Measurements from ENCODE around the gene RGS3.
"Not testable (repeated sequence)": the region's sequence is repeated elsewhere in the genome, so short reads cannot be mapped to it uniquely, and the experiment has no call there.

RGS3 gene

DNA sequence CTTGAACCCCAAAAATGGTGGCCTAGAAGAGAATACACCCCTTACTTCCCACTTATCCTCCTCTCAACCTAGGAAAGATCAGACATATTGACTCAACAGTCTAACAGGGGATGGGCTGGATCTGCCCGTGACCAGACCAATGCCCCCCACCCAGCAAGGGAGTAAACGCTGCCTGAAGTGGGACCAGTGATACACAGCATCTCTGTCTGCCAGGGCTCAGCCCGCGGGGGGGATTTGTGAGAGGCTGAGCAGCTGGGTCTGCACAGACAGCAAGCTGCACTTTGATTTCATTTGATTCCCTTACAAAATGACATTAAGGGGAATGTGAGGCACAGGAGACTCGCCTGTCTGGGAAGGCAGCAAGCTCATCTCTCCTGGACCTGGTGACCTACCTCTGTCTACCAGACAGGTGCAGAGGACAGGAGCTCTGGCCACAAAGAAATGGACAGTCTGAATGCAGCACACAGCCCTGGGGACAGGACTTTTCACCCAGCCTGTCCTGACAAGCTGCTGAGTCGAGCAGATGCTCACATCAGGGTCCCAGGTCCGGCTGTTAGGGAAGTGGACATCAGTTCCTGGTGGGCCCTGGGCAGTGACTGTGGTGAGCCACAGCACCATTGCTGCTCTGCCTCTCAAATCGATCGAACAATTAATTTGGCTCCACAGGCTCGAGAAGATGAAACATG is 79.9 kb downstream of the RGS3 start:
- in situ Hi-C loops (cut with MboI; ENCODE audit: low sequenced_read_pairs), result no loop called here

DNA sequence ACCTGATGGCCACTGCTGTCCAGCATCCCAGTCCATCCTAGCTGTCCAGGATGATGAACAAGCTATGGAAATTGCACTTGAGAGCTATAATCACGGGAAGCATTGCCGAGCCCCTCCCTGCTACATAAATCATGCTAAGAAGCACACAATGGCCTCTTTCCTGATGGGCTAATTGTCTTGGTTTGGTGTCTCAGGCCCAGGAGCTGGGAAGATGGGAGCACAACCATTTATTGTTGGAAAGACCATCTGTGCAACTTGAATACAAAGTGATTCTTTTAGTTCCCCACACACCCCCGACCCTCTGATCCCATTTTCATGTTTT is 80.4 kb downstream of the RGS3 start:
- in situ Hi-C loops (cut with MboI; ENCODE audit: low sequenced_read_pairs), result no loop called here

DNA sequence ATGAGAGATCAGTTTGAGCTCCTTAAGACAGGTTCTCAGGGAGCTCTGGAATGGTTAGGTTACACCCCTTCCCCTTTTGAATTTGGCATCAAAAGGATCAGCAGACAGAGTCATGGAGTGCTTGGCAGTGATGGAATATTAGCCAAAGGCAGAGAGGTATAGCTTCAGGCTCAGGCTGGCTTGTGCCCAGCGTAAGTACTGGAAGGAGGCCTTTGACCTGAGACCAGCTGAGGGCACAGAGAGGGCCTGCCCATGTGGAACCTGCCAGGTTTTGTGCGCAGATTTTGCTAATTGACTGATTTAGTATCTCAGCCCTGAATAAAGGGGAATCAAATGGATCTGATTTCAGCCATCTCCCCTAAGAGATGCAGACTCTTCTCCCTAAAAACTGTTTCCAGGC is 81.5 kb downstream of the RGS3 start:
- in situ Hi-C loops (cut with MboI; ENCODE audit: low sequenced_read_pairs), result no loop called here

DNA sequence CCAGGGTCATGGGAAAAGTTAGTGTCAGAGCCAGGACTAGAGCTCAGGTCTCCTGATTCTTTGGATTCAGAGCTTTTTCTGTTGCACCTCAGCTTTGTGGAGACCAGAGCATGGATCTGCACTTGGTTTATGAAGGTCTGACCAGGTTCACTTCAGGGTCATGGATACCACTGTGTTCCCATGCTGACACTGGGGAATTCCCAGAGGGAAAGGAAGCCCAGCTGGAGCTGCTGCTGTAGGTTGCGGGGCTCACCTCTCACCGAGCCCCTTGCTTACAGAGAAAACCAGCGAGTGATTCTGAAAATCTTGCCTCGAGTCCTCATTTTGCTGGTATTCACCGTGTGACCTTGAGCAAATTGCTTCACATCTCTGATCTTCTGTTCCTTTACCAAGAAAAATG is 83.0 kb downstream of the RGS3 start:
- in situ Hi-C loops (cut with MboI; ENCODE audit: low sequenced_read_pairs), result no loop called here

DNA sequence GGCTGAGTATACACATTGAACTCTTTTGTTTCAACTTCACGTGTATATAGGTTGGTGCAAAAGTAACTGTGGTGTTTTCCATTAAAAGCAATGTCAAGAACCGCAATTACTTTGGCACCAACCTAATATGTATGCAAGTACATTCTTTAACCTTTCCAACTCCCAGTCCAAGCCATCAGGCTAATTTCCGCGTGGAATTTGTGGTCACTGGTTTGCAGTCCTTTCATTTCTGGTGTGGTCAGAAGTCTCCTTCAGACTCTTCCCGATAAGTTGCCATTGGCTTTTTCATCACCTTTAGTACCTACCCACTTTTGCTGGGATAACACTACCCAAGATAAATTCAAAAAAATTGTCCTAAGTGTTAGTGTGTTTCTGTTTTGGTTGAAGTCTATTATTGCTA is 84.0 kb downstream of the RGS3 start:
- in situ Hi-C loops (cut with MboI; ENCODE audit: low sequenced_read_pairs), result no loop called here

DNA sequence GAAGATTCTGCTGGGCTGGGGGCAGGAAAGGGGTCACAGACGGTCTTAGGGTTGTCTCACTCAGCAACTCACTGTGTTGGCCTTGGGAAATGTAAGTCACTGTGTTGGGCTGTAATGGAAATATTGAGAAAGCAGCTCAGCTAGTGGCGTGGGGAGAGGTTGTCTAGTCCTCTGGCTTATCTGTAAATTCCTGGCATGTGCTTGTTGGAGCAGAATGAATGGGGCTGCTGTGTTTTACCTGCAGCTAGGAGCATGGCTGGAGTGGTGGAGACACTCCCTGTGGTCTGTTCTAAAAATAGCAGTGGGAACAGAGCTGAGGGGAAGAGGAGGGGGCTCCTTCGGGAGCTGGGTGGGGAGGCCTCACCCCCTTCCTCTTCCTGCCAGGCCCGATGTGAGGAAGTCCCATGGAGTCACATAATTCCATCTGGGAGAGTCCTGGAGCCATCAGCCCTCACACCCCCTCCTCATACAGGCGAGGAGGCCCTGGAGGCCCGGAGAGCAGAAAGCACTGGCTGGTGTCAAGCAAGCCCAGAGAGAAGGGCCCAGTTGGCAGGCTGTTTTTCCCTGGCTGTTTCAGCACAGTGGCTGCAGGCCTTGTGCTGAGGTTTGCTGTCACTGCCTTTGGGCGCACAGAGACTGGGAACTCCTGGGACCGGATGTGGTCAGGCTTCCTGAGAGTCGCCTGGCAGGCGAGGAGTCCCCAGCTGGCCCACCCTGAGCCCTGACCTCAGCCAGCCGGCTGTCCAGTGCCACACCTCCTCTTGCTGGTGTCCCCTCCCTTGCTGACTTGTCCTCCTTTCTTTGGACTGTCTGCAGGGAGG is 84.9 kb downstream of the RGS3 start:
- in situ Hi-C loops (cut with MboI; ENCODE audit: low sequenced_read_pairs), result no loop called here

DNA sequence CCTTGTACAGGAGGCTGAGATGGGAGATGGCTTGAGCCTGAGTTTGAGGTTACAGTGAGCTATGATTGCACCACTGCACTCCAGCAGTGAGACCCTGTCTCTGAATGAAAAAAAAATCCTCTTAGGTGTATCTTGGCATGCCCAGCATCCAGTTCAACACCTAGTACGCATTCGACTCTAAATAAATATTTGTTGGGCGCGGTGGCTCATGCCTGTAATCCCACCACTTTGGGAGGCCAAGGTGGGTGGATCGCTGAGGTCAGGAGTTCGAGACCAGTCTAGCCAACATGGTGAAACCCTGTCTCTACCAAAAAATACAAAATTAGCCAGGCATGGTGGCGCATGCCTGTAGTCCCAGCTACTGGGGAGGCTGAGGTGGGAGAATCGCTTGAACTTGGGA is 86.4 kb downstream of the RGS3 start:
- in situ Hi-C loops (cut with MboI; ENCODE audit: low sequenced_read_pairs), result not testable (repeated sequence)

DNA sequence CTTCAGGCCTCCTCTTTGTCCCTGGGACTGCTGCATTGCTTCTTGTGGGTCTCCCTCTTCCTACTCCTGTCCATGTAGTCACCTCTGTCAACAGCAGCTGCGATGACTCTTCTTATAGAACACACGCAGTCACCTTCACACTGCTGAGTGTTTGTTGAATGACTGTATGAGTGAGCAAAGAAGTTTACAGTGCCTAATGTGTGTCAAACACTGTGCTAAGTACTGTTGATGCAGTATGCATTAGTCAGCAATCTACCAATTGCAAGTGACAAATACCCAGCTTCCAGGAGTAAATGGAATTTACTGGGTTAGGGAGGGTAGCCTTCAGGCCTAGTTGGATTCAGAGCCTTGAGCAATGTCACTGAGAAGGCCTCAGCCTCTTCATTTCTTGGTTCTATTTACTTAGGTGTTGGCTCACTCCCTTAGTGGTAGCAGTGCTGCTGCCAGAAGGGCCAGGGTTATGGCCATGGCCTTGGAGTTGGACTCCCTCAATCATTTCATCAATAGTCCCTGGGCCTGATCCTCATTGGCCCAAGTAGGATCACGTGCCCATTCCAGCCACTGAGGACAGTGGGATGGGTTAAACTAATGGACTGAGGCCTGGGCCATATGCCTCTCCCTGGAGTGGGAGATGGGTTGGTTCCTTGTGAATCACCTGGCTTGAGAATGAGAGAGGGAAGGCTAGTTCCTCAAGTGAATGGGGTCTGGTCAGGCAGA is 93.5 kb downstream of the RGS3 start:
- in situ Hi-C loops (cut with MboI; ENCODE audit: low sequenced_read_pairs), result no loop called here

DNA sequence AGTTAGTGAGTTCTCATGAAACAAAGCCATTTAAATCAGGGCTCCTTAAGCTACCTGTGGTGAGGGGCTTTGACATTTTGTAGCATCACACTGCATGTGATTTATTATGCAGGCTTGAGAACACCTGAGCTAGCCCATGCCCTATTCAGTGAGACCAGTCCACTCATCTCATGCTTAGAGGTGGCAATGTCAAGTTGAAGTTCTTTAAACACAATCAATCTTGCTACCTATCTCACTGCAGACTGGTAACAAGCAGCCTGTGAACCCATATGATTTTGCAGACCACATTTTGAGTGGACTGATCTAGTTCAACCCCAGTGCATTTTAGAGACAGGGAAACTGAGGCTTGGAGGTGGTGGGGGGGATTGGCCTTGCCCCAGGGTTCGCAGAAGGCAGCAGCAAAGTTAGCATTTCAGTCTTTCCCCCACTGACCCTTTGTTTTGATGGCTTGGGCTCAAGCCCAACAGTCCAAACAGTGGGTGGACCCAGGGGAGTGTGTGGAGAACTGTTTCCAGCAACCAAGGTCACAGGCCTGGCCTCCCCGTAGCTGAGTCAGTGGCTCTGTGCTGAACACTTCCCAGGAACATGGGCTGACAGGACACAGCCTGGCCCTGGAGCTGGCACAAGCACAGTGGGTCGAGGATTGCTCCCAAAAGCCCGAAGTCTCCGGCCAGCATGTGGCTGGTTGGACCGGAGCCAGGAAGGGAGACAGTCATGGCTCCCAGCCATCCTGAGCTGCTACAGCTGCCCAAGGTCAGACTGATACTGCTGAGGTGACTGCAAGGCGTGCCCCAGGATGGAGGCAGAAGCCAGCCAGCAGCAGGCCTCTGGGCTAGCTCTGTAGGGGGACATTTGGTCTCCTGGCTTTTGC is 95.3 kb downstream of the RGS3 start:
- in situ Hi-C loops (cut with MboI; ENCODE audit: low sequenced_read_pairs), result no loop called here

DNA sequence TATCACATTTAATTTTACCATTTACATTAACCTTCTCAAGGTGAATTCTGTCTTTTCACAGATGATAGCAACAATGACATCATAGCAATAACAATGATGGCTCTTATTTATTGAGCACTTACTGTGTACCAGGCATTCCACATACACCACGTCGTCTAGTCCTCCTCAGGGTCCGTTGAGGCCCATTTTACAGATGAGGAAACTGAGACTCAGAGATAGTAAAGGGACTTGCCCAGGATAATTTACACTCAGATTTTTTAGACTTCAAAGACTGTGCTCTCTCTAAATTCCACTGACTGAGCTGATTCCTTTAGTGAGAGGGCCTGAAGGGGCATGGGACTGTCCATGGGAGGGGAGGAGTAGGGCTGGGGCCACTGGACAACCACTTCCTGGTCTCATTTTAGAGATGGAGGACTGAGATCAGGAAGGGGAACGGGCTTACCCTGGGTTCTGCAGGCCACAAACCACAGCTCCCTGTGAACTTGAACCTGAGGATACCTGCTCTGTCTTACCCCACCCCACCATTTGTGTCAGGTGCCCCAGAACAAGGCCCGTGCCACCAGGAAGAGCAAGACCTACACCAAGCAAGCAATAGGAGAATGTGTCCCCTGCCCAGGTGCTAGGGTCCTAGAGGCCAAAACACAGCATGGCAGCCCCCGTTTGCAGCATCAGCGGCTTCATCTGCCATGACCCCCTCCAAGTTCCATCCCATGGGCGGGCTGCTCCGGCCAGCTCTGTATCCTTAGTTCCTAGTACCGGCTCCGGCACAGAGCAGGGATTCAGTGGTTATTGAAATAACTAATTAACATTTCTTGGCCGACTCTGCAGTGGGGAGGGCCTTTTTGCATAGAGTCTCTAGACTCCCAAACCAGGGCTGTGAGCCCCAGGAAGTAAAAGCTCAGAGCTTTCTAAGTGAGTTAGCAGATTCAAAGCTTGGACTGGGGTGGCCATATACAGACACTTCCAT is 96.6 kb downstream of the RGS3 start:
- in situ Hi-C loops (cut with MboI; ENCODE audit: low sequenced_read_pairs), result no loop called here

DNA sequence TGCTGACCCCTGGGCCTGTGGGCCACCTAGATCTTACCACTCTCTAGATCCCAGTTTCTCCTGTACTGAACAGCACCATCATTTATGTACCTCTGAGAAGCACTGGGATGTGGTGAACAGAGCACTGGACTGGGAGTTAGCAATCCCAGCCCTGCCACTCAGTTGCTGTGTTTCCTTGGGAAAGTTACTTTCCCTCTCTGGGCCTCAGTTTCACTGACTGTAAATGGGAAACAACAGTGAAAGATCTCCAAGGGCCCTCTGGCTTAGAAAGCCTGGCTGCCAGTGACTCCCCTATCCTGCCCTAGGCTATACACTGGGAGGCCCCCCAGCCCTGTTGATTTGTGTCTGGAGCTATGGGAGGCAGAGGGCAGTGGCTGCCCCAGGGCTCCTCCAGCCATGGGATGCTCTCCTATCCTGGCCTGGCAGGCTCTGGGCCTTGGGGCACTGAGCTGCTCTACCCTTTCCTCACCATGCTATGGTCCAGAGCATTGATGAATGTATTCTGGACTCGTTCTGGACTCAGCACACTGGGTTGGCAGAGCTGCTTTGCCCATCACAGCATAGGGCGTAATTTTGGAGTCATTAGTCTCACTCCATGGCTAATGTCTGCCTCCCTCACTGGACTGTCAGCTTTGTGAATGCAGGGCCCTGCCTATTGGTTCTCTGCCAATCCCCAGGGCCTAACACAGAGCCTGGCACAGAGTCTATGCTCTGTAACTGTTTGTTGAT is 99.3 kb downstream of the RGS3 start:
- in situ Hi-C loops (cut with MboI; ENCODE audit: low sequenced_read_pairs), result no loop called here

DNA sequence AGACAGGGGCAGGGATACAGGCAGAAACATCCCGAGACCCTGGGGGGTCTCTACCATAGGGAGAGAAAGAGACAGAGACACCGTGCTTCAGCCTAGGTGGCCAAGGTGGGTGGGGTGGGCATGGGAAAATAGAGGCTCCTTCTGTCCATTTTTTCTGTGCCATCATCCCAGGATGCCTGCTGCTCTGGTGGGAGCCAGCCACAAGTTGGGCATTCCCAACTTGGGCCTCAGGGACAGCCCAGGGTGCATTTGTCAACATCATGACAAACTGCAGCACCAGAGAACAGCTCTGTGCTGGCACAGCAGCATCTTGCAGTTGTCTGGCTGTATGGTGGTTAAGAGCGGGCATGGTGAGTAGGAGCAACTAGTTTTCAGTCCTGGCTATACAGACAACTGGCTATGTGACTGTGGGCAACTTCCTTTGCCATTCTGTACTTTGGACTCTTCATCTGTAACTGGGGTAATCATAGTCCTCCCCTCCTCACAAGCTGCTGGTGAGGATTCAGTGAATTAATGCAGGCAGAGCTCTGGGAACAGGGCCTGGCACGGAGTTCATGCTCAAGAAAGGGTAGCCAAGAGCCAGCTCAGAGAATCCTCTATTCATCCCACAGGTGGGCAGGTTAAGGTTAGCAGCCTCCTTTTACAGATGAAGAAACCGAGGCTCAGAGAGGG is 100.4 kb downstream of the RGS3 start:
- in situ Hi-C loops (cut with MboI; ENCODE audit: low sequenced_read_pairs), result no loop called here

DNA sequence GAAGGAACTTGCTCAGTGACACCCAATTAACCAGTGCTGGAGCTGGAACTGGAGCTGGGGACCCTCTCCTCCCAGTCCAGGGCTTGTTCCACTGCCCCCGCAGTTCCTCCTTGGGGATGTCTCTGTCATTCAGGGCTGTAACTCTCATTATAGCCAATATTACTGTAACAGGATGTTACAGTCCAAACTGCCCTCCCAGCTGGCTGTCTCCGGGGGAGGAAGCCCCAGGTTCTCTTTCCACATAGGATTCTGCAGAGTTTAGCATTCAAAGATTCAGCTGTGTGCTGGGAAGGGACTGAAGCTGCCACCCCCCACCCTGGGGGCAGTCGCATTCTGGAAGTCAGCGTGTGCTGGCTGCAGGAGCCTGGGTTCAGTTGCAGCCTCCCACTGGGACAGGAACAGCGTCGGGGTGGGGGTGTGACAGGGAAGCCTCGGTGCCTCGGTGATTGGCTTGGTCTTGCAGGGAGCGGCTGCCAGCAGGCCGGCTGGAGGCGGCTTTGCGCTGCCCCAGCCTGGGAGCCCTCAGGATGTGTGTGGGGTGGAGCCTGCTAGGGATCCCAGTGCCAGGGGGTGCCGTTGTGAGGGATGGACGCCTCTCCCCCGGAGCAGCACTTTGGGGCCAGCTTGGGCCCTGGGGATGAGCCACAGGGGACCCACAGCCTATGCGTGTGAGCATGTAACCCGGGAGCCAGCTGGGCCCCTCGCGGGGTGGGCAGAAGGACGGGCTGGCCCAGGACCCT is 101.1 kb downstream of the RGS3 start:
- in situ Hi-C loops (cut with MboI; ENCODE audit: low sequenced_read_pairs), result no loop called here

DNA sequence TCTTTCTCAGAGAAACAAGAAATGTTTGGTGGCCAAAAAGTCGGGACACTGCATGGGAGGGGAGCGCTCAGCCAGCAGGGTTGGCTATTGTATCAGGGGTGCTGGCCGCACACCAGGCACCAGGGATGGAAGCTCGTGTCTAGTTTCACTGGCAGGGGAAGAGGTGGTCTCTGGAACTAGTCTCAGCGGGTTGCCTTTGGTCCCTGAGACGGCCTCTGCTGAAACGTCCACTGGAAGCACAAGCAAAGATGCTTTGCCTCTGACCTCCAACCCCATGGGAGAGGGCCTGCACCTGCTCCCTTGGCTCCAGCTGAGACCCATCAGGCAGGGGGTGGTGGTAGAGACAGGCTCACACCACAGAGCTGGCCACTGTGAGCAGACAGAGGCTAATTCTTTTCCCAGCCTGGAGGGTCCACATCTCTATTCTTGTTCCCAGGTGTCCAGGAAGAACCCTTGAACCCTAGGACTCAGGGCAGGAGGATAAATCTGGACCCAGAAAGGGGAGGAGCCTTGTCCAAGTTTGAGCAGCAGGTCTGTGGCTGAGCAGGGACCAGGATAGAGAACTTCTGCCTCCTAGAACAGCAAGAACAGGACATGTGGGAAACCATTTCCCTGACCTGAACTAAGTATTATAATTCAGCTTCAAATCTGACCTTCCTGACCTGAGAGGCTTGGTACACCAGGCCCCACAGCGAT is 102.6 kb downstream of the RGS3 start:
- in situ Hi-C loops (cut with MboI; ENCODE audit: low sequenced_read_pairs), result no loop called here

DNA sequence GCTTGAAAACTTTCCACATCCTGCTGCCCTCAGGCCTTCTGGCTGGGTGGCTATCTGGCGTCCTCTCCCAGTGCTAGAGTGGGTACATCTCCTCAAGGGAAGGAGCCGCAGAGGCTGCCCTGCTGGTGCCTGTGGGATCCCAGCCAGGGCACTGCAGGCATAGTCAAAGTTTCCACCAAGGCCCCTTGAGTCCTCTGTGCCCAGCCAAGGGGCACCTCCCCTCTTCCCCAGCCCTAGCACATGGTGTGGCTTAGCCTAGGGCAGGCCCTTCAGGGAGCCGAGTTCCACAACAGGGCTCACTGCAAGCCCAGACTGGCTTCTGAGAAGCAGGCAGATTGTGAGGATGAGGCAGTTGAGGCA is 103.2 kb downstream of the RGS3 start:
- in situ Hi-C loops (cut with MboI; ENCODE audit: low sequenced_read_pairs), result no loop called here

DNA sequence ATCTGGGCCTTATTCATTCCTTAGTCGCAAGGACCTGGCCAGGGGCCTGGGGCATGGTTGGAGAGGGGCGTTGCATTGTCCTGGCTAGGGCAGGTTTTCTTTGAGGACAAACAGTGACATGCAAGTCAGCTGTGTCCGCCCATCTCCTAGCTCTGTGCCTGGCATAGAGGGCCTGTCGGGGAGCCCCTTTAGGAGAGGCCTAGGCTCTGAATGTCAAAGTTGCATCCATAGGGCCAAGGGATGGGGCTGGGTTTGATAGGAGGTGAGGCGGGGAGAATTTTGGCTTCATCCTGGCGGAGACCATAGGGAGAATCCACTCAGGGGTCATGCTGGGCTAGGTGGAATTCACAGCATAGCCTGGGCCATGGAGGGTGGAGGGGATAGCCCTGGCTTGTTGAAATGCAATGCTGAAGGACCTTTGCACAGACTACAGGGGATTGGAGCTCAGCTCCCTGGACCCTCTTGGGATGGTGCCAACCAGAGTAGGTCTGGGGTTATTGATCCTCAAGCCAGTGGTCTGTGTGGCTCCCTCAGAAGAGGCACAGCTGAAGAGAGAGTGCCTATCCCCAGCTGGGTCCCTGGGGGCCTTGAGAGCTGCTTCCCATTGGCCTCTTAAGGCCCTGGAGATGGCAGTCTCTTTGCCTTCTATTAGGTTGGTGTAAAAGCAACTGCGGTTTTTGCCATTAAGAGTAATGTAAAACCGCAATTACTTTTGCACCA is 104.0 kb downstream of the RGS3 start:
- in situ Hi-C loops (cut with MboI; ENCODE audit: low sequenced_read_pairs), result no loop called here

DNA sequence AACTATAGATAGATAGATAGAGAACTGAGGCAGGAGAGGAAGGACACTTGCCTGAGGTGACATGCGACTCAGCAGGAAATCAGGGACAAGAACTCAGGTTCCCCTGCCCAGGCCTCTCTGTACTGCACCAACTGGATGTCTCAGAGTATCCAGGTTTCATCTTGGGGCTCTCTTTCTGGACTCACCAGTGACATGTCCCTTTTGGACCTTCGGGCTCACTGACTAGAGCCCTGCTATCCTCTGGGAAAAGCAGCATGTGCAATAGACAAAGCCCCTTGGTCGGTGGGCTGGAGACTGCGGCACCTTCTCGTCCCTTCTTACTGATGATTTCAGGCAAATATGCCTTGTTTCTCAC is 104.5 kb downstream of the RGS3 start:
- in situ Hi-C loops (cut with MboI; ENCODE audit: low sequenced_read_pairs), result no loop called here
